ENCODE data around the gene RAB39A. TPM values are rescaled to one million over a fixed set of nuclear protein-coding genes. Genes with fewer than 3 reads are reported as not detected.
A peak's percentile ranks its signal among the peaks of the same experiment; 100 is the strongest.
"Not testable (repeated sequence)": the region's sequence is repeated elsewhere in the genome, so short reads cannot be mapped to it uniquely, and the experiment has no call there.

The RAB39A gene
- total RNA-seq, 2 experiments from 2014 or later, result 0.18 TPM; not detected in 1

DNA sequence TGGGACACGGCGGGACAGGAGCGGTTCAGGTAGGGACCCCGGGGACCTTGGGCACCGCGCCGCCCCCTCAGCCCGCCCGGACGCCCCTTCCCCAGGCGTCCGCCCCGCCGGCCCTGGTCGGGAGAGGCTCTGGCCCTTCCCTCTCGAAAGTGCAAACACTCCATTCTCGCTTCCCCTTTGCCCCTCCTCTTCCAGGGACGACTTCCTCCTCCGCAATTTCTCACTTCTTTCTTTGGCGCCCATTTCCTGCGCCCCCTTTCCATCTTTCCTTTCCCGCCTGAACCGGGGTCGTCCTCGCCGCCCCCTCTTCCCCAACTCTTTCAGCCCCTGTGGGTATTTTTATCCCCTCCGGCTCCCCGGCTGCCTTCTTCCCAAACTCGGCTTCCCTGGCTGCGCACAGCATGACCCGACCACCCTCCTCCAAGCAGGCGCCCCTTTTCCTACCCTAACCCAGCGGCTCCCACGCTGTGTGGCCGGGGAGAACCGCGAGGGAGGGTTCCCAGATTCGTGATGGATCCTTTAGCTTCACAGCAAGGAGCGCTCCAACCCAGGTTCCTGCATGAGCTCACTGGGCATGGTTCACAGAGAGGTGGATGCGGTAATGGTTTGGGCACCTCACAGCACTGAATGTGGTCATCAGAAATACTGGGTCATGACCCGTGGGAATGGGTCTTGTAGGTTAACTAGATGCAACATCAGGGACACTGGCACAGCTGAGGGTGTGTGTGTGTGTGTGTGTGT lies 689 bp downstream of the RAB39A start:
- H3K9me3 Mint-ChIP-seq (ENCODE audit: insufficient read depth), result no peaks in the 10 kb centered on the region
- CTCF ChIA-PET, result interaction anchor here (1.6 kb wide), 1 partner anchor 12 kb away, joined by 5 read pairs; no protein-coding TSS in a partner anchor
- peaks cover 24% of the 10 kb centered on the region for H3K27me3 Mint-ChIP-seq (ENCODE audit: low read depth)
- no peak overlapping the region for H3K27ac Mint-ChIP-seq
- H3K36me3 Mint-ChIP-seq (ENCODE audit: low read depth), result no peaks in the 10 kb centered on the region
- ATAC-seq (no peak), DNase-seq (peak; percentile 21)
- POLR2A ChIA-PET, result interaction anchor here (0.6 kb wide), 1 partner anchor 76 kb away, joined by 4 read pairs; no protein-coding TSS in a partner anchor
- H3K4me1 Mint-ChIP-seq (ENCODE audit: low read depth), result peaks cover 10% of the 10 kb centered on the region
- peak overlapping the region; percentile 73 for H3K4me3 Mint-ChIP-seq

DNA sequence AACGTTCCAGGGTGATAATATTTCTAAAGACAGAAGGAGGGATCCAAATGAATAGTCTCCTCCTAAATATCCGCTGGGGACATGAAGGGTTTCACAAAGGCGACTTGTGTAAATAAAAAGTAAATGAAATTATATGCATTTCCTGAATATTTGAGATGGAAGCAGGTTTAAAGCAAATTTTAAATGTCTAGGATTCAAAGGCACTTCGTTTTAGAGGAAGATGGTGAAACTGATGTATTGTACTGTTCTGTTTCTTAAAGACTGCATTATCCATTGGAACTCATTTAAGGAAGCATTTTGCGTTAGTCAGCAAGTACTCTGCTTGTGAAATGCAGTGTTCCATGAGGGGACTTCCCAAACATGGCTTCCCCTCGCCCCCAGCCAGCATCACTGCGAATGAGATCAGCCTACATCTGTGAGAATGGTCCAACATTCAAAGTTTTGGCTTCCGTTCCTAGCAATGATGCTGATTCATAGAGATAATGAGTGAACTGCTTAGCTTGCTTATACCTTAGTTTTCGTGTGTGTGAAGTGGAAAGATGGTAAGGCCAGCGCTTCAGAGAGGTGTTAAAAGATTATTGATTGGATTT lies 1.5 kb downstream of the RAB39A start:
- ATAC-seq (no peak), DNase-seq (no peak)
- Mint-ChIP-seq H3K27me3 (ENCODE audit: low read depth) (peaks cover 22% of the 10 kb centered on the region), H3K36me3 (ENCODE audit: low read depth) (no peaks in the 10 kb centered on the region), H3K4me1 (ENCODE audit: low read depth) (peaks cover 10% of the 10 kb centered on the region), H3K4me3 (no peak overlapping the region), H3K9me3 (ENCODE audit: insufficient read depth) (no peaks in the 10 kb centered on the region), H3K27ac (no peak overlapping the region)
- POLR2A ChIA-PET, result interaction anchor here (0.6 kb wide), 1 partner anchor 77 kb away, joined by 4 read pairs; no protein-coding TSS in a partner anchor
- CTCF ChIA-PET, result interaction anchor here (1.6 kb wide), 2 partner anchors 13 to 79 kb away, joined by 5 to 7 read pairs; partner anchors contain the start of gene CUL5

DNA sequence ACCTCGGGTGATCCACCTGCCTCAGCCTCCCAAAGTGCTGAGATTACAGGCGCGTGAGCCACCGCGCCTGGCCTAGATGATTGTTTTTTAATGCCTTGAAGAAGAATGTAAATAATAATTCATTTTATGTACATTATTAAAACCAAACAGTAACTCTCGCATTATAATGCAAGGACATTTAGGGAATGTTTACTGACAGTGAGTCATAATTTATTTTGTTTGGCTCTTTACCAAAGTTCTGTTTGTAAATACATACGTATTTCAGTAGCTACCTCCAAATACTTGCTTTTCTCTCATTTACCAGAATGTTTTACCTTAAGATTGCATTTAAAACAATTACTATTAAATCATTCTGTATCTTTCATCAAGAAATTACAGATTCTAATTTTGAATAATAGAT lies 3.0 kb downstream of the RAB39A start:
- CTCF ChIA-PET, result interaction anchor here (1.6 kb wide), 1 partner anchor 77 kb away, joined by 7 read pairs; the partner anchor contains the start of gene CUL5
- no peaks in the 10 kb centered on the region for H3K36me3 Mint-ChIP-seq (ENCODE audit: low read depth)
- no peak overlapping the region for H3K27ac Mint-ChIP-seq
- peaks cover 10% of the 10 kb centered on the region for H3K4me1 Mint-ChIP-seq (ENCODE audit: low read depth)
- no peak for ATAC-seq
- no peak for DNase-seq
- H3K27me3 Mint-ChIP-seq (ENCODE audit: low read depth), result peaks cover 18% of the 10 kb centered on the region
- POLR2A ChIA-PET, result no interaction called here
- no peak overlapping the region for H3K4me3 Mint-ChIP-seq
- no peaks in the 10 kb centered on the region for H3K9me3 Mint-ChIP-seq (ENCODE audit: insufficient read depth)

GRCh38 chr11:107947904-107948303 lies 19.7 kb downstream of the RAB39A start:
- Mint-ChIP-seq H3K27ac (no peak overlapping the region), H3K36me3 (ENCODE audit: low read depth) (no peaks in the 10 kb centered on the region), H3K4me1 (ENCODE audit: low read depth) (no peaks in the 10 kb centered on the region), H3K9me3 (ENCODE audit: insufficient read depth) (no peaks in the 10 kb centered on the region), H3K27me3 (ENCODE audit: low read depth) (no peaks in the 10 kb centered on the region), H3K4me3 (no peak overlapping the region)
- ATAC-seq (no peak), DNase-seq (no peak)
- POLR2A ChIA-PET, result interaction anchor here (0.6 kb wide), 1 partner anchor 42 kb away, joined by 3 read pairs; no protein-coding TSS in a partner anchor
- CTCF ChIA-PET, result no interaction called here

DNA sequence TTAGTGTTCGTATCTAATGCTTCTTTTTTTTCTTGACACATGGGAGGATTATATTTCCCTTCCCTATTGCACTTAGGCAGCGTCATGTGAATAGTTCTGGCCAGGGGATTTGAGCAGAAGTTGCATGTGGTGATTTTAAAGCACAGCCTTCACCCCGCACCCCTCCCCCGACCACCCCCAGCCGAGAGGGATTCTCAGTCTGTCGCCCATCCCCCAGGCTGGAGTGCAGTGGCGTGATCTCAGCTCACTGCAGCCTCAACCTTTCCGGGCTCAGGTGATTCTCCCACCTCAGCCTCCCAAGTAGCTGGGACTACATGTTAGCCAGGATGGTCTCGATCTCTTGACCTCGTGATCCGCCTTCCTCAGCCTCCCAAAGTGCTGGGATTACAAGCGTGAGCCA lies 20.1 kb downstream of the RAB39A start:
- H3K27ac Mint-ChIP-seq; ATAC-seq; POLR2A ChIA-PET; DNase-seq; H3K9me3 Mint-ChIP-seq (ENCODE audit: insufficient read depth); H3K36me3 Mint-ChIP-seq (ENCODE audit: low read depth); CTCF ChIA-PET; H3K4me3 Mint-ChIP-seq; H3K4me1 Mint-ChIP-seq (ENCODE audit: low read depth); H3K27me3 Mint-ChIP-seq (ENCODE audit: low read depth): not testable (repeated sequence)

DNA sequence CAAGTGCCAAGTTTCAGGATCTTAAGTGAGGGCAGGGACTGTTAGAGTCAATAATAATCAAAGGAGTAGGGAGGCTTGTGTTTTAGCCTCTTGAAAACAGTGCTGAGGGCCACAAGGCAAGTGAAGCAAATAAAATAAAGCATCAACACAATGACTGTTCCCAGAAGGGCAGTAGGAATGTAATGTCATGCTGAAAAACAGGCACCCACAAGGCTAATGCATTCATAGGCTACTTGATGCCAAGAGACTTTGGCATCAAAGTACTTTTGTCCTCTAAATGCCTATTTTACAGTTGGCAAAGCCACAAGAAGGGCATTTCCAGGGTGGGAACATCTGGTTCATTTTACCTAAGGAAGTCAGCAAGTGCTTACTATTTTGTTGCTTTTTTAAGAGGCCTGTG lies 22.9 kb downstream of the RAB39A start:
- Mint-ChIP-seq H3K9me3 (ENCODE audit: insufficient read depth) (no peaks in the 10 kb centered on the region), H3K27ac (no peak overlapping the region), H3K4me3 (no peak overlapping the region), H3K27me3 (ENCODE audit: low read depth) (peaks cover 2% of the 10 kb centered on the region), H3K36me3 (ENCODE audit: low read depth) (no peaks in the 10 kb centered on the region), H3K4me1 (ENCODE audit: low read depth) (no peaks in the 10 kb centered on the region)
- no peak for DNase-seq
- no peak for ATAC-seq
- POLR2A ChIA-PET, result no interaction called here
- CTCF ChIA-PET, result no interaction called here

DNA sequence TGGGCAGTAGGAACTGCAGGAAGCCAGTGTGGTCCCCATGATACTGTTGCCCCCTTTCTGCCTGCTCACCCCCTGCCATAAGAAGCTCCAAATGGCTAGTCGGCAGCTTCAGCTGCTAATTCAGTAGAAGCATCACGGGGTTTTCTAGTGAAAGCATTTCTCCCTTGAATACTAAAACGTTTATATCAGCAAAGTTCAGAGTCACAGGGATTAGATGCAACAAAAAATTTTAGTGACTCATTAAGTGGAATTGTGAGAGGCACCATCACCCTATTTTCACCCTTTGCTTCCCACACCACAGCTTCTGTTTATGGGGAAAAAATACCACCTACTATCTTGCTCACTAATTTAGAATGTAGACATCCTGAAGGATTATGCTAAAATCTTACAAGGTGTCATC lies 25.2 kb downstream of the RAB39A start:
- DNase-seq, result no peak
- Mint-ChIP-seq H3K9me3 (ENCODE audit: insufficient read depth) (no peaks in the 10 kb centered on the region), H3K27ac (no peak overlapping the region), H3K36me3 (ENCODE audit: low read depth) (no peaks in the 10 kb centered on the region), H3K4me3 (no peak overlapping the region), H3K27me3 (ENCODE audit: low read depth) (peaks cover 10% of the 10 kb centered on the region), H3K4me1 (ENCODE audit: low read depth) (peaks cover 4% of the 10 kb centered on the region)
- ChIA-PET POLR2A (no interaction called here), CTCF (no interaction called here)
- no peak for ATAC-seq

- Mint-ChIP-seq H3K36me3 (ENCODE audit: low read depth) (no peaks in the 10 kb centered on the region), H3K27me3 (ENCODE audit: low read depth) (peaks cover 15% of the 10 kb centered on the region), H3K4me1 (ENCODE audit: low read depth) (peaks cover 4% of the 10 kb centered on the region), H3K4me3 (no peak overlapping the region), H3K9me3 (ENCODE audit: insufficient read depth) (no peaks in the 10 kb centered on the region), H3K27ac (no peak overlapping the region)
- ChIA-PET POLR2A (no interaction called here), CTCF (no interaction called here)
- ATAC-seq, result no peak
- no peak for DNase-seq
These were observed 28.3 kb downstream of the RAB39A start for GRCh38 chr11:107956543-107956942.

- POLR2A ChIA-PET, result no interaction called here
- Mint-ChIP-seq H3K27me3 (ENCODE audit: low read depth) (peaks cover 15% of the 10 kb centered on the region), H3K9me3 (ENCODE audit: insufficient read depth) (no peaks in the 10 kb centered on the region), H3K4me1 (ENCODE audit: low read depth) (peaks cover 4% of the 10 kb centered on the region), H3K36me3 (ENCODE audit: low read depth) (no peaks in the 10 kb centered on the region), H3K27ac (no peak overlapping the region), H3K4me3 (no peak overlapping the region)
- DNase-seq (no peak), ATAC-seq (no peak)
- CTCF ChIA-PET, result no interaction called here
These were observed 28.9 kb downstream of the RAB39A start for GRCh38 chr11:107957109-107957588.

DNA sequence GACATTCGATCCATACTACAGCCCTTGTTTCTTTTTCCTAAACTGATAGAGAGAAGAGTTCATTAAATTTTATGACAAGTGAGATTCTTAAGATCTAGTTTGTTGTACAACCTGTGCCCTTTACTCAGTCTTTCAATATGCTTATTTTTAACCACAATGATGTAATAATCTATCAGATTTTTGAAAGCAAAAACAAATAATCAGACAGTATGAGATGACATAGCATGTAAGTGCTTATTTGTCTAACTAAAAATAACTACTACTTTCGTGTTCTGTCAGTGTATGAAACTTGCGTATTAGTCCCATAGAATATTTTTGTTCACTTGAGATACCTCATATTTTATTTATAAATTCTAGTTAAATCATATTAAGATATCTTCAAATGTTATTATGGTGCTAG lies 33.2 kb downstream of the RAB39A start:
- Mint-ChIP-seq H3K27me3 (ENCODE audit: low read depth) (peaks cover 12% of the 10 kb centered on the region), H3K36me3 (ENCODE audit: low read depth) (no peaks in the 10 kb centered on the region), H3K27ac (no peak overlapping the region), H3K9me3 (ENCODE audit: insufficient read depth) (no peaks in the 10 kb centered on the region), H3K4me1 (ENCODE audit: low read depth) (peaks cover 4% of the 10 kb centered on the region), H3K4me3 (no peak overlapping the region)
- ChIA-PET CTCF (no interaction called here), POLR2A (no interaction called here)
- ATAC-seq, result no peak
- DNase-seq, result no peak

GRCh38 chr11:107962181-107962580 lies 33.9 kb downstream of the RAB39A start:
- H3K27me3 Mint-ChIP-seq (ENCODE audit: low read depth), result peaks cover 10% of the 10 kb centered on the region
- no peak for ATAC-seq
- H3K36me3 Mint-ChIP-seq (ENCODE audit: low read depth), result no peaks in the 10 kb centered on the region
- ChIA-PET CTCF (no interaction called here), POLR2A (no interaction called here)
- H3K4me1 Mint-ChIP-seq (ENCODE audit: low read depth), result no peaks in the 10 kb centered on the region
- DNase-seq, result no peak
- no peak overlapping the region for H3K27ac Mint-ChIP-seq
- no peaks in the 10 kb centered on the region for H3K9me3 Mint-ChIP-seq (ENCODE audit: insufficient read depth)
- H3K4me3 Mint-ChIP-seq, result no peak overlapping the region

GRCh38 chr11:107963091-107963490 lies 34.8 kb downstream of the RAB39A start:
- H3K4me1 Mint-ChIP-seq (ENCODE audit: low read depth), result no peaks in the 10 kb centered on the region
- no peak overlapping the region for H3K4me3 Mint-ChIP-seq
- no peak for ATAC-seq
- H3K27ac Mint-ChIP-seq, result no peak overlapping the region
- no peaks in the 10 kb centered on the region for H3K36me3 Mint-ChIP-seq (ENCODE audit: low read depth)
- no peak for DNase-seq
- no peaks in the 10 kb centered on the region for H3K9me3 Mint-ChIP-seq (ENCODE audit: insufficient read depth)
- H3K27me3 Mint-ChIP-seq (ENCODE audit: low read depth), result peaks cover 8% of the 10 kb centered on the region
- POLR2A ChIA-PET, result no interaction called here
- CTCF ChIA-PET, result no interaction called here

Data from activated CD8-positive, alpha-beta T cell treated with anti-CD3 and anti-CD28 coated beads, Interleukin-2, amount 10 ng/mL, durations not matched to agents 7 days and 5 days (primary cell).